Measurements from ENCODE around the gene STAT2.
A peak's percentile ranks its signal among the peaks of the same experiment; 100 is the strongest.
"Not testable (repeated sequence)": the region's sequence is repeated elsewhere in the genome, so short reads cannot be mapped to it uniquely, and the experiment has no call there.

The STAT2 gene

GRCh38 chr12:56362130-56363059 lies 2.5 kb upstream of the STAT2 start, which contains the start of gene APOF:
Gene APOF, minus strand, starts transcription at chr12:56362857. Its CDS starts 112 bp downstream, at chr12:56362745.
- DNase-seq (ENCODE audit: low spot score) = no peak

GRCh38 chr12:56361487-56362129 lies 1.7 kb upstream of the STAT2 start:
- no peak for DNase-seq (ENCODE audit: low spot score)

- peak; percentile 78 for DNase-seq (ENCODE audit: low spot score)
Measured at GRCh38 chr12:56358836-56359532, 923 bp downstream of the STAT2 start.

DNA sequence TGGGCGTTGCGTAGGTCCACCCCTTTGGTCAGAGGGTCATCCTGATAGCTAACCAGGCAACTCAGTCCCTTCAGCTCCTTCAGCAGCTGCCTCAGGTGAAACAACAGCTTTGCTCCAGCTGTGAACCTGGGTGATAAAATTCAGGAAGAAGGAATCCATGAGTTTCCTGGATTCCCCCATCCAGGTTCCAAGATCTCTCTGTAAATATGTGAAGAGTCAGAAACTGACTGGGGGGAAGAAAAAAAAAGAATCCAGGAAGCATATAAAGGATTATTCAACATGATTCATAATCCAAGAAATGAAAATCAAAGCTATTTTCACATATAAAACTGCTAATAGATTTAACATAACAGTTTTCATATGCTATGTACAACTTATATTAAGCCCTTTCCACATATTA lies 8.6 kb downstream of the STAT2 start:
- no peak for DNase-seq (ENCODE audit: low spot score)

- no peak for DNase-seq (ENCODE audit: low spot score)
Measured at GRCh38 chr12:56350662-56351061, 9.2 kb downstream of the STAT2 start.

- DNase-seq (ENCODE audit: low spot score) = no peak
Measured at GRCh38 chr12:56348776-56349175, 11.1 kb downstream of the STAT2 start.

DNA sequence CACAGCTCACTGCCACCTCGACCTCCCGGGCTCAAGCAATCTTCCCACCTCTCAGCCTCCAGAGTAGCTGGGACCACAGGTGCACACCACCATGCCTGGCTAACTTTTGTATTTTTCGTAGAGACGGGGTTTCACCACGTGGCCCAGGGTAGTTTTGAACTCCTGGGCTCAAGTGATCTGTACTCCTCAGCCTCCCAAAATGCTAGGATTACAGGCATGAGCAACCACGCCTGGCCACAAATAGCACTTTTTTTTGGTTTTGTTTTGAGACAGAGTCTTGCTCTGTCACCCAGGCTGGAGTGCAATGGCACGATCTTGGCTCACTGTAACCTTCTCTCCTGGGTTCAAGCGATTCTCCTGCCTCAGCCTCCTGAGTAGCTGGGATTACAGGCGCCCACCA lies 12.7 kb downstream of the STAT2 start:
- not testable (repeated sequence) for DNase-seq (ENCODE audit: low spot score)

DNA sequence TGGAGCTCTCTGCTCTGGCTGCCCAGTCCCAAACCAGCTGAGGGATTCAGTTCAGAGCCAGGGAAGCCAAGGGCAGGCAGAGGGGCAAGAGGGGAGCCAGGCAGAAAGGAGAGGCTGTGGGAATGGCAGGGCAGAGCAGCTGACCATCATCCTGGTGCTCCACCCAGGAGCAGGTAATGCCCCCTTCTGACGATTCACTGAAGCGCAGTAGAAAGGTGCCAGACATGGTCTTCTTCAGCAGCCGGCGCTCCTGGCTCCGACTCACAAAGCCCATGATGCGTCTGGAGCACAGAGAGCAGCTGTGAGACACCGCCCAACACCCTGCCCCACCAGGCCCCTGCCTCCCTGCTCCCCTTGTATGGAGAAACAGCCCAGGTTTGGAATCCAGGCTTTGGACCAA lies 13.2 kb downstream of the STAT2 start:
- no peak for DNase-seq (ENCODE audit: low spot score)

- DNase-seq (ENCODE audit: low spot score) = not testable (repeated sequence)
Measured at GRCh38 chr12:56342290-56342689, 17.6 kb downstream of the STAT2 start.

GRCh38 chr12:56341616-56342015 lies 18.3 kb downstream of the STAT2 start:
- no peak for DNase-seq (ENCODE audit: low spot score)

GRCh38 chr12:56339158-56339422 lies 20.8 kb downstream of the STAT2 start:
- no peak for DNase-seq (ENCODE audit: low spot score)

DNA sequence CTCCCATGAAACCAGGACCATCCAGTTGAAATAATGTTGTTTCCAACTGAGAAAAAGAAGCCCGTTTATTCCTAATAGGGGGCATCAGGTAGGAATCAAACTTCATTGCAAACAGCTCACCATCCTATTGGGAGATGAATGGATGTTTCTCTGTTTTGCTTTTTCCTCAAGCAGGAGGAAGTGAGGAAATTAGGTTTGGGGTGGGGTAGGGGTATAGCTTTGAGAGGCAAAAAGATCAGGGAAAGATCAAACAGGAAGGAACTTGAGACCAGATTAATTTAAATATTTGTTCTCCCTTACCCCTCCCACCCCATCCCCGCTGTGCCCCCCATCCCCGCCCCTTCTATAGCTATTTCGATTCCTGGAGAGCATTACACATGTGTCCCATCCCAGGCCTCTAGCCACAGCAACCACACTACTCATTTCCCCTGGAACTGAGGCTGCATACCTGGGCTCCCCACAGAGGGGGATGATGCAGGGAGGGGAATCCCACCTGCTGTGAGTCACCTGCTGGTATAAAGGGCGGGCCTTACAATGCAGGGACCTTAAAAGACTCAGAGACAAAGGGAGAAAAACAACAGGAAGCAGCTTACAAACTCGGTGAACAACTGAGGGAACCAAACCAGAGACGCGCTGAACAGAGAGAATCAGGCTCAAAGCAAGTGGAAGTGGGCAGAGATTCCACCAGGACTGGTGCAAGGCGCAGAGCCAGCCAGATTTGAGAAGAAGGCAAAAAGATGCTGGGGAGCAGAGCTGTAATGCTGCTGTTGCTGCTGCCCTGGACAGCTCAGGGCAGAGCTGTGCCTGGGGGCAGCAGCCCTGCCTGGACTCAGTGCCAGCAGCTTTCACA lies 21.4 kb downstream of the STAT2 start, which contains the start of gene IL23A:
IL23A (plus strand) TSS at position 577 of the 850 bp plus-strand sequence; CDS start at position 738, 161 bp downstream.
- no peak for DNase-seq (ENCODE audit: low spot score)

DNA sequence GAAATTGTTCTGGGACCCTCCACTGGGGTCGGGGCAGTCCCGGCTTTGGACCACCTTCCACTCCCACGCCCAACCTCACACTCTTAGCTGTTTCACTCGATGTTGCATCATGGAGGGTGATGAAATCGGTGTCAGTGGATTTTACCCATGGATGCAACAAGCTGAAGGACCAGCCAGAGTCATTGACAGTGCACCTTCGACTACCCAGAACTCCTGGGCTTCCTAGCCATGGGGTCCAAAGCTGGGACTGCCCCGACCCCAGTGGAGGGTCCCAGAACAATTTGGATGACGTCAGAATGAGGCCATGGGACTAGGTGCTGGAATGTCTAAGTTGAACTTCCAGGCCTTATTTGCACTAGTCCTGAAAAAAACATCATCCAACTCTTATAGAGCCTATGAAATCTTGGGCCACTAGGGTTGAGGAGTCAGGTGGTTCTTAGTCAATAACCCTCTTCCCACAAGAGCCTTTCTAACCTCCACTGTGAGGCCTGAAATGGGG lies 22.1 kb downstream of the STAT2 start:
- no peak for DNase-seq (ENCODE audit: low spot score)

GRCh38 chr12:56336361-56337167 lies 23.3 kb downstream of the STAT2 start:
- no peak for DNase-seq (ENCODE audit: low spot score)

- not testable (repeated sequence) for DNase-seq (ENCODE audit: low spot score)
Measured at GRCh38 chr12:56335527-56335926, 24.4 kb downstream of the STAT2 start.

DNA sequence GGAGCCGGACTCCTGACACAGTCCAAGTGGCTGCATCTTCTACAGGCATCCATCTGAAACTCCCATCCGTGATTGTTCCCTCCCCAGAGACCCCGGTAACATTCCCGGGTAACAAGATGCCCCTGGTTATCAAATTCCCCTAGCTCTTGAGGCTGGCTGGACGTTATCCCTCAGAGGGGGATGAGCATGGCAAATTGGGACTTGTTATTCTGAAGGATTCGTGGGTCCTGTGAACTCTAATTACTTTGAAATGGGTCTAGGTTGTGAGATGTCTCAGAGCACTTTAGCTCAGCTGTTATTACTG lies 25.5 kb downstream of the STAT2 start:
- no peak for DNase-seq (ENCODE audit: low spot score)

DNA sequence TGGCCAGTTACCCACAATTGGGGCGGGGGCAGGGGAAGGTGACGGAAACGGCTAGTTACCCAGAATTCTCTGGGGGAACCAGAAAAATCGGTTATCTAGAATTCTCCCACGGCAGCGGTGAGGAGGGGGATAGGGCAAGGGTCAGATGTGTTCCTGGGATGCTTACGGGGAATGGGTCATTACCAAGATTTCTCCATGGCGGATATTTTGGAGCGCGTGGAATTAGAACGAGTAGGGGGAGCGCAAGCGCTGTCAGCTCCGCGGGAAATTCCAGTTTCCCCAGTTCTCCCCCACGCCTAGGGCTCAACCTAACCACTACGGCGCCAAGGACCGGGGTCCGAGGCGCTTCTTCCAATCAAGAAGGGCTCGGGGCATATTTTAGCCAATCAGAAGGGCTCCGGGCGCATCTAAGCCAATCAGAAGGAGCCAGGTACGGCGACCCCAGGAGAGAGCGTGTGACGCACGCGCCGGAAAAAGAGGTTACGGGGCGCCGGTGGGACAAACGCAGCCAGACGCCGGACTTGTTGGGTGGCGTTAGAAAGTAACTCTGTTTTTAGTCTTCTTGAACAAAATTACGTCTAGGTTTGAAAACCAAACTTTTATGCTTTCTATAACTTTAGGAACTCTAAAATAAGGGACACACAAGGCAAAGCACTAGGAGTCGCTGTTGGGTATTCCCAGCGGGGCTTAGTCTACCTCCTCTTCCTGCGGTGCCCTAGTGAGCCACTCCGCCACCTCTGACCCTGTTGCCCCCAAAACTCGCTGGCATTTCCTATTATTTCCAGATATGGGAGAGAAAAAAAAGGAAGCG lies 26.0 kb downstream of the STAT2 start, which contains the start of gene PAN2:
PAN2 (minus strand) TSS at position 322 of the 811 bp plus-strand sequence. CDS start 906 bp downstream, outside the sequence.
- DNase-seq (ENCODE audit: low spot score) = peak; percentile 99

DNA sequence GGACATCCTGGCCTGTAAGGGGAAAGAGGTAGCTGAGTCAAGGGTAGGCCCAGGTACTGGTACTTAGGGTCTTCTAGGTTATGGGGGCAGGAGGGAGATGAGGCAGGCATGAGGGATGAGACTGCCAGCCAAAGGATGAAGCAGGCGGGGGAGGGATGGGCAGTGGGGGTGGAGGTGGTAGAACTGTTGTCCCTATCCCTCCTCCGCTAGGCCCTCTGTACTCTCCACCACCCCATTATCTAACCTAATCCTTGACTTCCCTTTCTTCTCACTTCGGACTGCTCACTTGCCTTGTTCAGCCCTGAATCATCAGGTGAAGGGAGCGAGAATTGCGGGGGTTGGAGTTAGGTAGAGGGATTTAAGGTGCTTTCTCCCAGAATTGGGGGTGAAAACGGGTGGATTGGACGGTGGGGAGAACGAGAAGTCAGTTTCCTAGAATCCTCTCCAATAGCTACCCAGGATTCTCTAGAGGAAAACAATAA lies 26.7 kb downstream of the STAT2 start:
- DNase-seq (ENCODE audit: low spot score) = no peak

- no peak for DNase-seq (ENCODE audit: low spot score)
Measured at GRCh38 chr12:56332512-56333196, 27.3 kb downstream of the STAT2 start.

Measured in GM03348 (cell line).